ENCODE data around the gene CCR3.

DNA sequence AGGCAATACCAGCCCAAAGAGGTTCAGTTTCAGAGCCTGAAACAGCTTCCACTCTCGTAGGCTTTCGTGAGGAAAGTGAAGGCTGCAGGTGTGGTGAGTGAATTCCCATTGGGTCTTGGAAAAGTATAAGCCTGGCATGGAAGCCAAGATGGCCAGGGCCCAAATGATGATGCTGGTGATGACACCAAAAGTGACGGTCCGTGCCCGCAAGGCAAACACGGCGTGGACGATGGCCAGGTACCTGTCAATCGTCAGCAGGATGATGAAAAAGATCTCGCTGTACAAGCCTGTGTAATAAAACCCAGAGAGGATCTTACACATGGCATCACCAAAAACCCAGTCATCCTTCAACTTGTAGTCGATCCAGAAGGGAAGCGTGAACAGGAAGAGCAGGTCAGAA lies 38.6 kb upstream of the CCR3 start:
- TF ChIP-seq, protein P1, sequence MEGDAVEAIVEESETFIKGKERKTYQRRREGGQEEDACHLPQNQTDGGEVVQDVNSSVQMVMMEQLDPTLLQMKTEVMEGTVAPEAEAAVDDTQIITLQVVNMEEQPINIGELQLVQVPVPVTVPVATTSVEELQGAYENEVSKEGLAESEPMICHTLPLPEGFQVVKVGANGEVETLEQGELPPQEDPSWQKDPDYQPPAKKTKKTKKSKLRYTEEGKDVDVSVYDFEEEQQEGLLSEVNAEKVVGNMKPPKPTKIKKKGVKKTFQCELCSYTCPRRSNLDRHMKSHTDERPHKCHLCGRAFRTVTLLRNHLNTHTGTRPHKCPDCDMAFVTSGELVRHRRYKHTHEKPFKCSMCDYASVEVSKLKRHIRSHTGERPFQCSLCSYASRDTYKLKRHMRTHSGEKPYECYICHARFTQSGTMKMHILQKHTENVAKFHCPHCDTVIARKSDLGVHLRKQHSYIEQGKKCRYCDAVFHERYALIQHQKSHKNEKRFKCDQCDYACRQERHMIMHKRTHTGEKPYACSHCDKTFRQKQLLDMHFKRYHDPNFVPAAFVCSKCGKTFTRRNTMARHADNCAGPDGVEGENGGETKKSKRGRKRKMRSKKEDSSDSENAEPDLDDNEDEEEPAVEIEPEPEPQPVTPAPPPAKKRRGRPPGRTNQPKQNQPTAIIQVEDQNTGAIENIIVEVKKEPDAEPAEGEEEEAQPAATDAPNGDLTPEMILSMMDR (IDR thresholded peaks at IDR 0.05) = no peak
- TF ChIP-seq POLR2A (IDR thresholded peaks at IDR 0.05) = no peak
